Epithelial cell of proximal tubule (primary cell): ENCODE data around the gene ASIC3. TPM values are rescaled to one million over a fixed set of nuclear protein-coding genes. Genes with fewer than 3 reads are reported as not detected.

Experiments used
- DNase-seq: peaks from one replicate; pipeline ENCODE4 v3.0.0-alpha.2; 2011; ENCODE audit warnings: low read depth
- H3K4me3 ChIP-seq: 2 replicates; pipeline ENCODE4 v1.5.1; 2011; ENCODE audit warnings: low read depth, mild to moderate bottlenecking, low read length
- total RNA-seq: library from RNA; depleted of rRNA; stranded (reverse); fragments of >200 nt; gene quantifications from 2 replicates; pipeline ENCODE4 v1.2.3, GENCODE V29; 2015
- TF ChIP-seq, protein P1 (sequence below): conservative IDR thresholded peaks from 2 replicates; pipeline ENCODE4 v1.5.1; 2012; ENCODE audit warnings: low read depth, mild to moderate bottlenecking, low read length

The ASIC3 gene
- total RNA-seq: 2.5 TPM in 1 of 2 replicates, not detected in the other

DNA sequence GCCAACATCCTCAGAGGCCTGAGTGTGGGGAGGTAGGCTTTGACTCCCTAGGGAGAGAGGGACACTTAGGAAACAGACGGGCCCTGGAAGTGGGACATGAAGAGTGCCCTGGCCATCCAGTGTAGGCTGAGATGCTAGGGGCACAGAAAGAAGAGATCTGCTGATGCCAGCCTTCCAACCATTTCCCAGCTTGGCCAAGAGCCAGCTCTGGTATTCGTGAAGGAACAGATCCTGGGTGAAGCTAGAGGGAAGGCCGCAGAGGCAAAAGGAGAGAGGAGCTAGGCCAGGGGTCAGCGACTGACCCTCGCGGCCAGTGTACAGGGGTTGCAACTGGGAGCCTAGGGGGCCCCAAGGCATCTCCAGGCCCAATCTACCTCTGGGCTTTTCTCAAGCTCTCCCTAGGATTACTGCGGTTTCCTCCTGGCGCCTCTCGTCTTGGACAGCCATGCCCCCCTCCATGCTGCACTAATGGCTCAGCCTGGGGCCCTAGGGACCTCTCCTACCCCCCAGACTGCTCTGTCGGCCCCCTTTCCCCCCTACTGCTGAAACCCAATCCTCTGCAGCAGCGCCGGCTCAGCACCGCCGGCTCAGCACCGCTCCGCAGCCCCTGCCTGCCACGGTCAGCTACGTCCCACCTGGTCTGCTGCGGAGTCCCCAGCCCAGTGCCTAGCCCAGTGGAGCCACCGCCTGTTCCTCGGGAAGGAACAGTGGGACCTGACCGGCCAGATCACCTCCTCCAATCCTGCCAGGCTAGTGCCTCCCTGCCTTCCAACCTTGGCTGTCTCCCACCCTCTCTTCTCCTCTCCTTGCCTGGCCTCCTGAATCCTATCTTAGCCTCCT lies at the start of gene ASIC3:
Gene ASIC3, plus strand, starts transcription at position 556 of the 840 bp plus-strand sequence. CDS start 355 bp downstream, outside the sequence.
- DNase-seq: no peak
- no peak within 1 kb of the TSS for H3K4me3 ChIP-seq
- TF ChIP-seq, protein P1, sequence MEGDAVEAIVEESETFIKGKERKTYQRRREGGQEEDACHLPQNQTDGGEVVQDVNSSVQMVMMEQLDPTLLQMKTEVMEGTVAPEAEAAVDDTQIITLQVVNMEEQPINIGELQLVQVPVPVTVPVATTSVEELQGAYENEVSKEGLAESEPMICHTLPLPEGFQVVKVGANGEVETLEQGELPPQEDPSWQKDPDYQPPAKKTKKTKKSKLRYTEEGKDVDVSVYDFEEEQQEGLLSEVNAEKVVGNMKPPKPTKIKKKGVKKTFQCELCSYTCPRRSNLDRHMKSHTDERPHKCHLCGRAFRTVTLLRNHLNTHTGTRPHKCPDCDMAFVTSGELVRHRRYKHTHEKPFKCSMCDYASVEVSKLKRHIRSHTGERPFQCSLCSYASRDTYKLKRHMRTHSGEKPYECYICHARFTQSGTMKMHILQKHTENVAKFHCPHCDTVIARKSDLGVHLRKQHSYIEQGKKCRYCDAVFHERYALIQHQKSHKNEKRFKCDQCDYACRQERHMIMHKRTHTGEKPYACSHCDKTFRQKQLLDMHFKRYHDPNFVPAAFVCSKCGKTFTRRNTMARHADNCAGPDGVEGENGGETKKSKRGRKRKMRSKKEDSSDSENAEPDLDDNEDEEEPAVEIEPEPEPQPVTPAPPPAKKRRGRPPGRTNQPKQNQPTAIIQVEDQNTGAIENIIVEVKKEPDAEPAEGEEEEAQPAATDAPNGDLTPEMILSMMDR: no peak

DNA sequence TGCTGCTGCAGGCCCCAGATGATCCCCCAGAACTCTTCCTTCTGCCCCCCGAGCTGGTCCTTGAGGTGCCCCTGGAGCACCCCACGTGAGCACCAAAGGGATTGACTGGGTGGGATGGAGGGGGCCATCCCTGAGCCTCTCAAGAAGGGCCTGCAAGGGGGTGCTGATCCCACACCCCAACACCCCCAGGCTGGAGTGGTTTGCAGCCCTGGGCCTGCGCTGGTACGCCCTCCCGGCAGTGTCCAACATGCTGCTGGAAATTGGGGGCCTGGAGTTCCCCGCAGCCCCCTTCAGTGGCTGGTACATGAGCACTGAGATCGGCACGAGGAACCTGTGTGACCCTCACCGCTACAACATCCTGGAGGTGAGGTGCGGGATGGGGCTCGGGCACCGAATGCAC lies 49.3 kb upstream of the ASIC3 start:
- TF ChIP-seq, protein P1: no peak
- DNase-seq: no peak
- H3K4me3 ChIP-seq: no peak overlapping the region

DNA sequence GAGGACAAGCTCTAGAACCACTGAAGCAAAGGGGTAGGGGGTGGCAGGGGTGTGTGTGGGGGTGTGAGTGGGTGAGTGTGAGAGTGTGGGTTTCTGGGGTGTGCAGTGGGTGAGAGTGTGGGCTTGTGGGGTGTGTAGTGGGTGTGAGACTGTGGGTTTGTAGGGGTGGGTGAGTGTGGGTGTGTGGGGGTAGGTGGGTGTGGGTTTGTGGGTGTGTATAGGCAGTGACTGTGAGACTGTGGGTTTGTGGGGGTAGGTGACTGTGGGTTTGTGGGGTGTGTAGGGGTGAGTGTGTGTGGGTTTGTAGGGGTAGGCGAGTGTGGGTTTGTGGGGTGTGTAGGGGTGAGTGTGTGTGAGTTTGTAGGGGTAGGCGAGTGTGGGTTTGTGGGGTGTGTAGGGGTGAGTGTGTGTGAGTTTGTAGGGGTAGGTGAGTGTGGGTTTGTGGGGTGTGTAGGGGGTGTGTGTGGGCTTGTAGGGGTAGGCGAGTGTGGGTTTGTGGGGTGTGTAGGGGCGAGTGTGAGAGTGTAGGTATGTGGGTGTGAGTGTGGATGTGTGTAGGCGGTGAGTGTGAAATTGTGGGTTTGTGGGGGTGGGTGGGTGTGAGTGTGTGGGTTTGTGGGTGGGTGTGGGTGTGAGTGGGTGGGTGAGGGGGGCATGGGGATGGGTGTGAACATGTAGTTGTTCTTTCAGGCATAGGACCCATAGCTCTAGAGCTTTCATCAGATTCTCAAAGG lies 48.7 kb upstream of the ASIC3 start:
- no peak overlapping the region for H3K4me3 ChIP-seq
- no peak for DNase-seq
- TF ChIP-seq, protein P1: no peak

DNA sequence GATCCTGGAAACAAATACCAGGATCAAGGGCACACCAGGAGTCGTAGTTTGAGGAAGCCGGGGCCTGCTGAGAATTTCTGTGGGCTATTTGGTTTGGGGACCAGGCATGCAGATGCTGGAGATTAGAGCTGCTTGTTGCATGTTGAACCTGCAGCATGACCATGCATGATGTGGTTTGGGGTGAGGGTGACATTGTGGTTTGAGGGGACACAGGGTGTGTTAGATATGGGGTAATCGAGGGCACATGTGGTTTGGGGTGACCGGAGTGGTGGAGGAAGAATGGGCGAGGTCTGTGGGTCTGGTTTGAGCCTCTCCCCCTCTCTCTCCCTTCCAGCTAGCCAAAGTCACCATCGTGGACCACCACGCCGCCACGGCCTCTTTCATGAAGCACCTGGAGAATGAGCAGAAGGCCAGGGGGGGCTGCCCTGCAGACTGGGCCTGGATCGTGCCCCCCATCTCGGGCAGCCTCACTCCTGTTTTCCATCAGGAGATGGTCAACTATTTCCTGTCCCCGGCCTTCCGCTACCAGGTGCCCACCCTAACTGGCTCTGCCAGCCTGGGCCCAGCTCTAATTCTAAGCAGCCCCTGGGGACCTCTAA lies 47.3 kb upstream of the ASIC3 start:
- no peak for DNase-seq
- no peak overlapping the region for H3K4me3 ChIP-seq
- TF ChIP-seq, protein P1: no peak

DNA sequence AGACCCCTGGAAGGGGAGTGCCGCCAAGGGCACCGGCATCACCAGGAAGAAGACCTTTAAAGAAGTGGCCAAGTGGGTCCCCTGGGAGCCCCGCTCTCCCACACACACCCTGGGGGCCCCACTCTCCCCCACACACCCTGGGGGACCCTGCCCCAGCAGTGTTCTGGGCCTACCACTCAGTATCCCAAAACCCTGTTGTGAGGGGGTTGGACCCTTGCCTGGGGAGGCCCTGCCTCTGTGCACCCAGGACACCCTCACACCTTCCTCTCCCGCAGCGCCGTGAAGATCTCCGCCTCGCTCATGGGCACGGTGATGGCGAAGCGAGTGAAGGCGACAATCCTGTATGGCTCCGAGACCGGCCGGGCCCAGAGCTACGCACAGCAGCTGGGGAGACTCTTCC lies 46.8 kb upstream of the ASIC3 start:
- no peak for DNase-seq
- TF ChIP-seq, protein P1: no peak
- no peak overlapping the region for H3K4me3 ChIP-seq

DNA sequence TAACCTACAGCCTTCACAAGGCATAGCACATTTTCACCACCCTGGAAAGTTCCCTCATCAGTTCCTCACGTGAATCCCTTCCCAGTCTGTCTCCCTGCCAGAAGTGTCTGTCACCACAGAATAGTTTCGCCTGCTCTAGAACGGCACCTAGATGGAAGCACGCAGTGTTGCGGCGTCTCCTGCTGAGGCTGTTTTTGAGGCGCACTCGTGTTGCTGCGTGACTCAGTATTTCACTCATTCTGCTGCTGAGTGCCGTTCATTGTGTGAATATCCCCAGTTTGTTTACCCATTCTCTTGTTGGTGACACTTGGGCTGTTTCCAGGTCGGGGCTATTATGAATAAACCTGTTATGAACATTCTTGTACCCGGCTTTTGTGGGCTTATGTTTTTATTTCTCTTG lies 44.8 kb upstream of the ASIC3 start:
- TF ChIP-seq, protein P1: no peak
- no peak for DNase-seq

More for the DNA sequence above, 44.8 kb upstream of the ASIC3 start:
- H3K4me3 ChIP-seq: no peak overlapping the region
